OCI-LY3 (cell line): Measurements from ENCODE around the gene MAL.

Experiments
- CTCF ChIP-seq: fragments of 200-600, 300-600 bp; sonication (generic); IDR thresholded peaks from 2 replicates; pipeline ENCODE4 v1.5.1; 2014; ENCODE audit warnings: antibody characterized with exemption, low read length, low read depth
- EZH2phosphoT487 ChIP-seq: fragments of 200-600 bp; shearing (Covaris generic); IDR thresholded peaks from 2 replicates; pipeline ENCODE4 v1.6.1; 2018; ENCODE audit warnings: antibody characterized with exemption, mixed run types, low read depth

- TF ChIP-seq CTCF (no peak), EZH2phosphoT487 (no peak)
Measured at GRCh38 chr2:95050385-95051300, 25.1 kb downstream of the MAL start.
